ENCODE results near the gene UTP14C.
A peak's percentile ranks its signal among the peaks of the same experiment; 100 is the strongest.
"Not testable (repeated sequence)": the region's sequence is repeated elsewhere in the genome, so short reads cannot be mapped to it uniquely, and the experiment has no call there.

UTP14C gene

DNA sequence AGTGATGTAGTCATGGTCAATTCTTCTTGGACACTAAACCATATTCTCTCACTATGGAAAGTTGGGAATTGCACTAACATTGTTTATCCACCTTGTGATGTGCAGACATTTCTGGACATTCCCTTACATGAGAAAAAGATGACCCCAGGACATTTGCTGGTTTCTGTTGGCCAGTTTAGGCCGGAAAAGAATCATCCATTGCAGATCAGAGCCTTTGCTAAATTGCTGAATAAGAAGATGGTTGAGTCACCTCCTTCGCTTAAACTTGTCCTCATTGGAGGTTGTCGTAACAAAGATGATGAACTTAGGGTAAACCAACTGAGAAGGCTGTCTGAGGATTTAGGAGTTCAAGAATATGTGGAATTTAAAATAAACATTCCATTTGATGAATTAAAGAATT is at the start of gene UTP14C:
TSS of gene UTP14C (plus strand) at position 211 of the 400 bp plus-strand sequence. CDS start 4,114 bp downstream, outside the sequence.
- DNase-seq, result no peak

DNA sequence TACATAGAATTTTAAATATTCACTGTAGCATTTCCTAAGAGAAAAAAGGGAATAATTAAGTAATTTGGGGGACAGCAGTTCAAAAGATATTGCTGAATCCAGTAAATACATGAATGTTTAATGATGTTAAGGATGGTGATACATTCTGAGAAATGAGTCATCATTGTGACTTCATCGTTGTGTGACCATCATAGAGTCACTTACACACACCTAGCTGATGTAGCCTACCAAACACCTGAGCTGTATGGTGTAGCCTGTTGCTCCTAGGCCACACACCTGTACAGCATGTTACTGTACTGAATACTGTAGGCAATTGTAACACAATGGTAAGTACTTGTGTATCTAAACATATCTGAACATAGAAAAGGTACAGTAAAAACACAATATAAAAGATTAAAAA is 48.1 kb upstream of the UTP14C start:
- DNase-seq, result no peak

DNA sequence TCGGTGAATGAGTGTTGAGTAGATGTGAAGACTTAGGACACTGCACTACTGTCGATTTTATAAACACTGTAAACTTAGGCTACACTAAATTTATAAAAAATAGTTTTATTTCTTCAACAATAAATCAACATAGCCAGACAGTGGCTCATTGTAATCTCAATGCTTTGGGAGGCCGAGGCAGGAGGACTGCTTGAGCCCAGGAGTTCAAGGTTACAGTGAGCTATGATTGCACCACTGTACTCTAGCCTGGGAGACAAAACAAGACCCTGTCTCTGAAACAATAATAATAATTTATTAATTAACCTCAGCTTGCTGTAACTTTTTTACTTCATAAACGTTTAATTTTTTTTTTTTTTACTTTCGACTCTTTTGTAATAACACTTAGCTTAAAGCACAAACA is 47.6 kb upstream of the UTP14C start:
- DNase-seq, result no peak

DNA sequence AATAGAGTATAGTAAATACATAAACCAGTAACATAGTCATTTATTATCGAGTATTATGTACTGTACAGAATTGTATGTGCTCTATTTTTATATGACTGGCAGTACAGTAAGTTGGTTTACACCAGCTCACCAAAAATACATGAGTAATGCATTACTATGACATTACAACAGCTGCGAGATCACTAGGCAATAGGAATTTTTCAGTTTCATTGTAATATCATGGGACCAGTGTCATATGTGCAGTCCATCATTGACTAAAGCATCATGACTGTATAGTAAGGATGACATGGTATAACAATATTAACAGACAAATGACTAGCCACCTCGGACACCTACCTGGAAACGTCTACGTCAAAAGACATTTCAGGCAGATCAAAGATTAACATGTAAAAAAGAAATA is 46.9 kb upstream of the UTP14C start:
- DNase-seq, result no peak

- no peak for DNase-seq
Measured at GRCh38 chr13:51978796-51979556, 45.5 kb upstream of the UTP14C start.

DNA sequence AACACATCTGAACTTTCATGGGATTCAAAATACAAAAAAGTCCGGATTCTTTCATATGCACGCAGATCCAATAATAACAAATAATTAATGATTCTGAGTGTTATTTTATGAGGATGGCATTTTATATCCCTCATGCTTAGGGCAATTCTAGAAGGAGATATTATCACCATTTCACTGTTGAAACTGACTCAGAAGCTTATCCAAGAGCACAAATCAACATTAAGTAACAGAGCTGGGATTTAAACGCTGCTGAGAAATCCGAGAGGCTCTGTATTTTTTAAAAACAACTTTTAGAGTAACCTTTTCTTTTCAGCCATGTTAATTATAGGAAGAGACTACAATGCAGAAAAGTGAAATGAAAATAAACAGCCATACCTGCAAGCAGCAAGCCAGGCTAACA is 43.6 kb upstream of the UTP14C start:
- DNase-seq, result no peak

GRCh38 chr13:51981355-51981754 is 43.1 kb upstream of the UTP14C start:
- no peak for DNase-seq

DNA sequence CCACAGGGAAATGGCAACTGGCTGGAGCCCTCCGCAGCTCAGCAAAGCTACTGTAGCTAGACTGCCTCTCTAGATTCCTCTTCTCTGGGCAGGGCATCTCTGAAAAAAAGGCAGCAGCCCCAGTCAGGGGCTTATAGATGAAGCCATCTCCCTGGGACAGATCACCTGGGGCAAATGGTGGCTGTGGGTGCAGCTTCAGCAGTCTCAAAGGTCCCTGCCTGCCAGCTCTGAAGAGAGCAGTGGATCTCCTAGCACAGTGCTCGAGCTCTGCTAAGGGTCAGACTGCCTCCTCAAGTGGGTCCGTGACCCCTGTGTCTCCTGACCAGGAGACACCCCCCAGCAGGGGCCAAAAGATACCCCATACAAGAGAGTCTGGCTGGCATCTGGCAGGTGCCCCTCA is 41.2 kb upstream of the UTP14C start:
- DNase-seq, result not testable (repeated sequence)

GRCh38 chr13:51984904-51985303 is 39.6 kb upstream of the UTP14C start:
- DNase-seq, result not testable (repeated sequence)

DNA sequence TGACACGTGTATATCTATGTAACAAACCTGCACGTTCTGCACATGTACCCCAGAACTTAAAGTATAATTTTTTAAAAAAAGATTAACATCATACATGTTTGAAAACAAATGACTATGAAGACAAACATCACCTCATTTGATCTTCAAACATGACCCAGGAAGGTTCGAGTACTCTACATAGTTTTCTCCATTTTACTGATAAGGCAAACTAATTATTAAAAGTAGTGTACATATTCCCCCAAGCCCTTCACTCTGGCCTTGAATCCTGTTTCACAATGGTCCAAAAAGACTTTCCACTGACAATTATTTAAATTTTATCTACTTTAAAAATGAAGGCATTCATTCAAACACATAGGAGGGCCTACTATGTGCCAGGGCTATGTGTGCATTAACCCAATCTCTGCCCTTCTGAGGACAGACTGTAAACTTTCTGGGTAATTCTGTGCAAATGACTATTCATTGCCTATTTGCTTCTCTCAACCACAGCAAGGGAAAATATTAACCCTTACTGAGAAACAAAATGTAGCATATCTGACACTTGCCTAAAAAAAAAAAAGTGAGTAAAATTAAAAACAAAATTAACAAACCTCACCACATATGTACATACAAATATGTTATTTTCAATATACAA is 35.4 kb upstream of the UTP14C start:
- no peak for DNase-seq

DNA sequence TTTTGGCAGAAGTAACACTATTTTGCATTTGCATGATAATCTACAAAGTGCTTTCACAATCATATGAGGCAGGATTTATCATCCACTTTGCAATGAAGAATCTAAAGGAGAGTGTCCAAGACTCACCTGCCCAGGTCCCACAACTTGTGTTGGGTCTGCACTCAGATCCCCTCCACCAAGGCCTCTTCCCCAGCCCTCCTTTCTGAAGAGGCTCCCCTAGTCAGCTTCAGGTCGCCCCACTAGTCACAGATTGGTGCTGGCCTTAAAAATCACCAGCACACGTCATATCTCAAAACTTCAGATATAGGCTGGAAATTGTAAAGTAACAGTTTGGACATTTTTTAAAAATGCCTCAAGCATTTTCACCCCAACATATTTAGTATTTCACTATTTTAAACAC is 30.8 kb upstream of the UTP14C start:
- no peak for DNase-seq

GRCh38 chr13:51995677-51996551 is 28.6 kb upstream of the UTP14C start:
- DNase-seq, result no peak

GRCh38 chr13:51996641-51997040 is 27.9 kb upstream of the UTP14C start:
- no peak for DNase-seq

DNA sequence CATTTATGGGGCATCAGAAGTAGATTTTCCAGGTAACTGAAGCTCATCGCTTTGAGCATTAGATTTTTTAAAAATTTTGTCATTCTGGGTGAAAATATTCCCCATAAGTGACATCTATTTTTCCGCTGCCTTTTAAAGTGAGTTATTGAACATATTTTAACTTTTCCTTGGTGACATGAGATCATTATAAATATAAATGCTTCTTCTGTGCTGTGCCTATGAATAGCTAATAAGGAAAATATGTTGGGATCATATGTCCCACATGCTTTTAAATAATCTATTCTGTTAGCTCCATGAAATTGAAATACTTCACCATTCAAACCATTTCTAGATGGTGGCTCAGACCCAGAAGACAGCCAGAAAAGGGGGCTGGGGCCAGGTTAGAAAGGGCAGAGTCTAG is 27.3 kb upstream of the UTP14C start:
- DNase-seq, result no peak

- DNase-seq, result no peak
Measured at GRCh38 chr13:51997641-51998330, 26.7 kb upstream of the UTP14C start.

GRCh38 chr13:51998723-51999509 is 25.6 kb upstream of the UTP14C start:
- DNase-seq, result no peak

- DNase-seq, result no peak
Measured at GRCh38 chr13:51999510-51999911, 25.0 kb upstream of the UTP14C start.

DNA sequence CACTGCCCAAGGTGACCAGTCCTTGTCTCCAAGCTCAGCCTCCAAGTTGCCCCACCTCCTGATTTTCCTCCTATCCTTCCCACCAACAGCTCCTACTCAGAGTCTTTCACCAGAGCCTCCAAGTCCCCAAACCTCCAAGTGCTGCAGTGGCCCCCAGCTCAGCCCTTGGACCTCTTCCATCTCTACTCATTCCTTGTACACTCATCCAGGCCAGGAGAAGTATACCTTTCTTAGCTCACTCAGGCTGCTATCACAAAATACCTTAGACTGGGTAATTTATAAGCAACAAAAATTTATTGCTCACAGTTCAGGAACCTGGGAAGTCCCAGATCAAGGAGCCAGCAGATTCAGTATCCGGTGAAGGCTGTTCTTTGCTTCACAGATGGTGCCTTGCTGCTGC is 24.6 kb upstream of the UTP14C start:
- DNase-seq, result no peak

DNA sequence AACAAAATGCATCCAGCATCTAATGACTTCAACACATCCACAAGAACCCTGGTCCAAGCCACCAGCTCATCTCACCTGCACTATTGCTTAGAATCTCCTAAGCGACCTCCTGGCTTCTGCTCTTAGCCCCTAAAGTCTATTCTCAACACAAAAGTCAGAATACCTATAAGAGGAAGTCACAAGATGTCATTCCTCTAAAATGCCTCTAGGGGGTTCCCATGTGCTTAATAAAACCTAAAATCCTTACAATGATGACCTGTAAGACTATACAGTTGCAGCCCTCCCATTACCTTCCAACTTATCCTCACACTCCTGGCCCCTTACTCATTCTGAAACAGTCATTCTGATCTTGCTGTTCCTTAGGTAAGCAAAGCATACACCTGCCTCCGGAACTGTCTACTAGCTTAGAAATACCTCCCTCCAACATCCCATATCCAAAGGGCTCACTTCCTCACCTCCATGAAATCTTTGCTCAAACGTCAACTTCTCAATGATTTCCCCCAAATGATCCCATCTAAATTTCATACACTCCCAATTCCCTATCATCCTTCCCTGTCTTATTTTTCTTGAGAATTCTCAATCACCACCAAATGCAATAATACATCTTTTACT is 23.3 kb upstream of the UTP14C start:
- DNase-seq, result peak; percentile 63

GRCh38 chr13:52002361-52002760 is 22.1 kb upstream of the UTP14C start:
- DNase-seq, result no peak

DNA sequence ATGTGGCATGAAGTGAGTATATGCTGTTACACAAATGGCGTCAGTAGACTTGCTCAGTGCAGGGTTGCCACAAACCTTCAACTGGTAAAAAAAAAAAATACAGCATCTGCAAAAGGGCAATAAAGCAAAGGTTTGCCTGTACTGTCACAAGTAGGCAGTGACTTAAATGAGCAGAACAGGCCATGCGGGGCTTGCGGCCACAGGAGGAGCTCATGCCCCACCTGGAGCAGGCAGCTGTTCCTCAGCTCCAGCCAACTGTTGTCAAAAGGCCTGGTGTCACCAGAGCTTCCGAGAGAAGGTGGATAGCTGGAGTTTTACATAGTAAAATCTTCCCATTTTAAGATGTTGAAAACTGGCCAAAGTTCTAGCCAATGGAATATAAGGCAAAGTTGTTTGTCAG is 20.9 kb upstream of the UTP14C start:
- DNase-seq, result peak; percentile 26
